Fibroblast of mammary gland (primary cell): ENCODE results near the gene UBAC2.
"Not testable (repeated sequence)": the region's sequence is repeated elsewhere in the genome, so short reads cannot be mapped to it uniquely, and the experiment has no call there.

Source experiments
- DNase-seq: peaks from one replicate; pipeline ENCODE4 v3.0.0-alpha.2; 2010; ENCODE audit warnings: low read depth
- H3K4me3 ChIP-seq: 2 replicates; pipeline ENCODE4 v1.5.1; 2011; ENCODE audit warnings: low read depth, mild to moderate bottlenecking, low read length, moderate library complexity; ENCODE audit not compliant: control insufficient read depth
- CTCF ChIP-seq: conservative IDR thresholded peaks from 2 replicates; pipeline ENCODE4 v1.5.1; 2011; ENCODE audit warnings: low read depth, low read length, inconsistent platforms; ENCODE audit not compliant: control insufficient read depth, insufficient read depth

The UBAC2 gene

GRCh38 chr13:99407906-99408702 lies 207.4 kb downstream of the UBAC2 start:
- DNase-seq, result no peak
- TF ChIP-seq CTCF, result no peak
- no peak overlapping the region for H3K4me3 ChIP-seq

- DNase-seq, result no peak
- no peak for TF ChIP-seq CTCF
- no peak overlapping the region for H3K4me3 ChIP-seq
Measured at GRCh38 chr13:99408703-99409000, 208.0 kb downstream of the UBAC2 start.

- H3K4me3 ChIP-seq, DNase-seq: not testable (repeated sequence)
Measured at GRCh38 chr13:99409461-99410083, 208.9 kb downstream of the UBAC2 start.

- H3K4me3 ChIP-seq, result not testable (repeated sequence)
- DNase-seq, result peak; percentile 22
Measured at GRCh38 chr13:99410646-99411475, 210.2 kb downstream of the UBAC2 start.

- TF ChIP-seq CTCF, result no peak
- H3K4me3 ChIP-seq, result no peak overlapping the region
- no peak for DNase-seq
Measured at GRCh38 chr13:99412856-99413255, 212.2 kb downstream of the UBAC2 start.

- no peak for DNase-seq
- H3K4me3 ChIP-seq, result no peak overlapping the region
- TF ChIP-seq CTCF, result no peak
Measured at GRCh38 chr13:99414048-99414995, 213.7 kb downstream of the UBAC2 start.

GRCh38 chr13:99415014-99415650 lies 214.5 kb downstream of the UBAC2 start:
- TF ChIP-seq CTCF, result no peak
- H3K4me3 ChIP-seq, result no peak overlapping the region
- no peak for DNase-seq
